ENCODE results near the gene NKX6-2.

GRCh38 chr10:132786884-132787494, 1.0 kb upstream of the NKX6-2 start:
- peak; percentile 78 for TF ChIP-seq EZH2 (IDR thresholded peaks at IDR 0.05; ENCODE audit: low read depth, unreplicated experiment)
- no peak for TF ChIP-seq CTCF (conservative IDR thresholded peaks at IDR 0.05; ENCODE audit: low read depth in 2 of 2)
- peak; percentile 90 for TF ChIP-seq EZH2phosphoT487 (IDR thresholded peaks at IDR 0.05; ENCODE audit: unreplicated experiment)
